Ishikawa (cell line): ENCODE results near the gene HOXA10.

ENCODE experiments used
- CEBPB ChIP-seq: IDR thresholded peaks from 2 replicates; pipeline ENCODE4 v1.6.1; 2012
- CREB1 ChIP-seq: IDR thresholded peaks from 2 replicates; pipeline ENCODE4 v1.6.1; 2012; ENCODE audit warnings: low read depth
- EGR1 ChIP-seq: IDR thresholded peaks from 2 replicates; pipeline ENCODE4 v1.6.1; 2012
- EP300 ChIP-seq: IDR thresholded peaks from 2 replicates; pipeline ENCODE4 v1.6.1; 2012; ENCODE audit warnings: borderline replicate concordance
- FOXM1 ChIP-seq: IDR thresholded peaks from 2 replicates; pipeline ENCODE4 v1.6.1; 2012; ENCODE audit warnings: low read depth, borderline replicate concordance
- NFIC ChIP-seq: IDR thresholded peaks from 2 replicates; pipeline ENCODE4 v1.6.1; 2012
- RAD21 ChIP-seq: IDR thresholded peaks from 2 replicates; pipeline ENCODE4 v1.6.1; 2012; ENCODE audit warnings: low read depth
- TAF1 ChIP-seq: IDR thresholded peaks from 2 replicates; pipeline ENCODE4 v1.6.1; 2012; ENCODE audit warnings: low read depth, mild to moderate bottlenecking
- TCF12 ChIP-seq: IDR thresholded peaks from 2 replicates; pipeline ENCODE4 v1.6.1; 2012; ENCODE audit warnings: low read depth
- TEAD4 ChIP-seq: IDR thresholded peaks from 2 replicates; pipeline ENCODE4 v1.6.1; 2012
- YY1 ChIP-seq: IDR thresholded peaks from 2 replicates; pipeline ENCODE4 v1.6.1; 2012; ENCODE audit warnings: low read depth
- ZBTB7A ChIP-seq: IDR thresholded peaks from 2 replicates; pipeline ENCODE4 v1.6.1; 2012; ENCODE audit warnings: low read depth
- TF ChIP-seq, protein P1 (sequence below): IDR thresholded peaks from 2 replicates; pipeline ENCODE4 v1.6.1; 2012
- TF ChIP-seq, protein P2 (sequence below): IDR thresholded peaks from 2 replicates; pipeline ENCODE4 v1.6.1; 2012
- TF ChIP-seq, protein P3 (sequence below): IDR thresholded peaks from 2 replicates; pipeline ENCODE4 v1.6.1; 2012; ENCODE audit warnings: low read depth, mild to moderate bottlenecking

HOXA10 gene

DNA sequence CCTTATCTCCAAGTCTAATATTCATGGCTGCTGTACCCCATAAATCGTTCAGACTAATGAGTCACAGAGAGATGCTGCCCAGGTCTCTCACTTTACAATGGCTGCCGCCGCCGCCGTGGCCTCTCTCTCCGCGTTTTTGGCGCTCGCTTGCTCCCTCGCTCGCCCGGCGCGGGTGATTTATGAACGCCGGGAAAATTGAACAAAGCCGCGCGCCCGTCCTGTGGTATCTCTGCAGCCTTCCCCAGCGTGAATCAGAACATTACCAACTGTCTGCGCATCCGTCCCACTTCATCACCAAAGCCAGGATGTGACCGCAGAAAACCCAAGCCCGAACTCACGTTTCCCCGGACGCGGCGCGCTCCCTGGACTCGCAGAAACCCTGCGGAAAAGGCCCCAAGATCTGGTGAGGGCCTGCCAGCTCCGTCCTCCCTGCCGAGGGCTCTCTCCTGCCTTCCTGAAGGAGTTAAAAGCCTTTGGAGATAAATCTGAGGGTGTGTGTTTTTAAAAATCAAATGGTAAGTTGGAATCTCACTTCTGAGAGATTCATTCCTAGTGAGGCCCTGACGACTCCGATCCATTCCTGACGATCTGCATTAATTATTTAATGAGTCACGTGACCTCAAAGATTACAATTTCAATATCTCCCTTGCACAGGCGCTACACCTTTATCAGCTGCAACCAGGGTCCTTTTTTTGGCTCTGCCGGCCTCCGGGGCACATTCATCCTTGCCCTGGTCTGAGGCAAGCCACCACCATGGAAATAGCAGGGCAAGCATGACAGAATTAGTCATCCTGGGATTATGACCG lies 49.8 kb downstream of the HOXA10 start:
- TF ChIP-seq NFIC (no peak), TCF12 (no peak), TAF1 (no peak), FOXM1 (no peak), CREB1 (no peak), EP300 (no peak), TEAD4 (no peak), YY1 (no peak), CEBPB (no peak)
- TF ChIP-seq, protein P1, sequence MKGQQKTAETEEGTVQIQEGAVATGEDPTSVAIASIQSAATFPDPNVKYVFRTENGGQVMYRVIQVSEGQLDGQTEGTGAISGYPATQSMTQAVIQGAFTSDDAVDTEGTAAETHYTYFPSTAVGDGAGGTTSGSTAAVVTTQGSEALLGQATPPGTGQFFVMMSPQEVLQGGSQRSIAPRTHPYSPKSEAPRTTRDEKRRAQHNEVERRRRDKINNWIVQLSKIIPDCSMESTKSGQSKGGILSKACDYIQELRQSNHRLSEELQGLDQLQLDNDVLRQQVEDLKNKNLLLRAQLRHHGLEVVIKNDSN: no peak
- TF ChIP-seq, protein P2, sequence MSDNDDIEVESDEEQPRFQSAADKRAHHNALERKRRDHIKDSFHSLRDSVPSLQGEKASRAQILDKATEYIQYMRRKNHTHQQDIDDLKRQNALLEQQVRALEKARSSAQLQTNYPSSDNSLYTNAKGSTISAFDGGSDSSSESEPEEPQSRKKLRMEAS: no peak

DNA sequence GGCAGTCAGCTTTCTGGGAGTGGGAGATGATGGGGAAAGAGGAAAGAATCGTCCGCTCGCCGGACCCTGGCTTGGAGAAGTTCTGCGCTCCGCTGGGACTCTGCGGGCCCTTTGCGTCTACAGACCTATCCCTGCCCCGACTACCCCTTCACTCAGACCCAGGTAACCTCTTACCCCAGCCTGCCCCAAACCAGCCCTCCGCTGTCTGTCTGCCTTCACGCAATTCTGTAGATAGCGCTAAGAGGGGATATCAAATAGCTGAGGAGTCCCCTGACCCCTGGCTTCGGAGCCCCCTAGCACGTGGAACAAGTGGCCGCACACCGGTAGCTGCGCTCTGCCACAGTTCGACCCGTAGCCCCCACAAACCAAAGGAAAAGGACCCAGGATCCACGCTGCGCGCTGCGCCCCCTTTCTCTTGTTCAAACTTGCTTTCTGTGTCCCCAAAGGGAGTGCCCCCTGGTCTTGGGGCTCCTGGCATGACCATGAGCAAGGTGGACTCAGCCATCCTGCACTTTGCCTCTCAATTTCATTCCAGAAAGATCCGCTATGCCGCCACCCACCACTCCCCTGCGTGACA lies 50.6 kb downstream of the HOXA10 start:
- TF ChIP-seq, protein P2: no peak
- TF ChIP-seq, protein P3, sequence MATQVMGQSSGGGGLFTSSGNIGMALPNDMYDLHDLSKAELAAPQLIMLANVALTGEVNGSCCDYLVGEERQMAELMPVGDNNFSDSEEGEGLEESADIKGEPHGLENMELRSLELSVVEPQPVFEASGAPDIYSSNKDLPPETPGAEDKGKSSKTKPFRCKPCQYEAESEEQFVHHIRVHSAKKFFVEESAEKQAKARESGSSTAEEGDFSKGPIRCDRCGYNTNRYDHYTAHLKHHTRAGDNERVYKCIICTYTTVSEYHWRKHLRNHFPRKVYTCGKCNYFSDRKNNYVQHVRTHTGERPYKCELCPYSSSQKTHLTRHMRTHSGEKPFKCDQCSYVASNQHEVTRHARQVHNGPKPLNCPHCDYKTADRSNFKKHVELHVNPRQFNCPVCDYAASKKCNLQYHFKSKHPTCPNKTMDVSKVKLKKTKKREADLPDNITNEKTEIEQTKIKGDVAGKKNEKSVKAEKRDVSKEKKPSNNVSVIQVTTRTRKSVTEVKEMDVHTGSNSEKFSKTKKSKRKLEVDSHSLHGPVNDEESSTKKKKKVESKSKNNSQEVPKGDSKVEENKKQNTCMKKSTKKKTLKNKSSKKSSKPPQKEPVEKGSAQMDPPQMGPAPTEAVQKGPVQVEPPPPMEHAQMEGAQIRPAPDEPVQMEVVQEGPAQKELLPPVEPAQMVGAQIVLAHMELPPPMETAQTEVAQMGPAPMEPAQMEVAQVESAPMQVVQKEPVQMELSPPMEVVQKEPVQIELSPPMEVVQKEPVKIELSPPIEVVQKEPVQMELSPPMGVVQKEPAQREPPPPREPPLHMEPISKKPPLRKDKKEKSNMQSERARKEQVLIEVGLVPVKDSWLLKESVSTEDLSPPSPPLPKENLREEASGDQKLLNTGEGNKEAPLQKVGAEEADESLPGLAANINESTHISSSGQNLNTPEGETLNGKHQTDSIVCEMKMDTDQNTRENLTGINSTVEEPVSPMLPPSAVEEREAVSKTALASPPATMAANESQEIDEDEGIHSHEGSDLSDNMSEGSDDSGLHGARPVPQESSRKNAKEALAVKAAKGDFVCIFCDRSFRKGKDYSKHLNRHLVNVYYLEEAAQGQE: no peak
- TF ChIP-seq NFIC (no peak), TCF12 (no peak), YY1 (no peak), CREB1 (no peak)

DNA sequence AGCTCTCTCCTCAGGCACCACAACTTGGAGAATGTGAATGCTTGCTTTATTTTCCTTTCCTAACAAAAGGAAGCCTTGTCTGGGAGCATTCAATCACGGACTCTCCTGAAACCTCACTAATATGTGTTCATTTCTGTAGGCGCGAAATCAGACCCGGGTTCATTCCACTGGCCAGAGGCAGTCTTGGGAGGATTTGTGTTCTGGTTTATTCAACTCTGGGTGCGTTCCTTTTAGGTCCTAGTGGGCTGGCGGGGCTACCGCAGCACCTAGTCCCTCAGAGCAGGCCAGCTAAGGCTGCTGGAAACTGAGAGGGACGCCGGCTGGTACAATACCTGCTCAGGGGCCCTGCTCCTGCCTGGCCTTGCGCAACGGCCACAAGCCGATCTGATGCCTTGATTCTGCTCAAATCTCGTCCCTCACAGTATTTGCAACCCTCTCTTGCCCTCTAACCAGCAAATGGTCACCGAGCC lies 51.1 kb downstream of the HOXA10 start:
- TF ChIP-seq TEAD4 (no peak), RAD21 (no peak), FOXM1 (no peak), EP300 (no peak), ZBTB7A (no peak), TCF12 (no peak), YY1 (no peak), CEBPB (no peak), CREB1 (no peak), EGR1 (no peak), NFIC (no peak)
- TF ChIP-seq, protein P1: no peak
- TF ChIP-seq, protein P3: no peak
- TF ChIP-seq, protein P2: no peak

DNA sequence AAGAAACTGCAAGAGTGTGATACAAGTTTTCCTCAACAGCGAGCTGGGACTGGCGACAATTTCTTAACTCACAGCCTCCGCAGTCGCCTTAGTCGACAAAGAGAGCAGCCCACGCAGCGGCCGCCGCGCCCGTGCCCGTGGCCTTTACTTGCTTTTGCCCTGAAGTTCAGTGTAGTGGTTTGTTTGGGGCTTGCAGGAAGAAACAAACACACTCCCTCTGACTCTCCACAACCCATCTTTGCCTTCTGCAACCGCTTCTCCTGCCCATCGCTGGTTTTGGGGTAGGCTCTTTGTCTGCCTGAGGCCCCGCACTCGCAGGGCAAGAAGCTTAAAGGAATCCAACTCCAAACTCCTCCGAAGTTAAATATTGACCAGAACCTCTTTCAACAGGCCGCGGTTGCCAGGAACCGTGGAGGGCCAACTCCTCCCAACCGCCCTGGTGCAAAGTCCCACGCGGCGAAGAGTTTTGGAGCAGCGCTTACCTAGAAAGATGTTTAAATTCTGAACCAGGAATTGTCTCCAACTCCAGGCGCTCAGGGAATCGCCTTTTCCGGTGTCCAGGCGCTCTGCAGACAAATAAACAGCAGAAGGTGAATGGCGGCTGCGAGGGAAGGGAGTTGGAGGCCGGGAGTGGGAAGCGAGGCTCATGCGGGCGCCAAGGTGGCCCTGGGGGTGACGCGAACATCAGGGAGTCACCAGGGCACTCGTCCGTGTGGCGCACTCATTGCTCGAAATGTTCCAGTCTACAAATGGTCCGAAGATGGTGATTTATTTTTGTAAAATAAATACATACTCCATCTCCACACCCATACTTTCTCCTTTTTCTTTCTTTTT lies 51.8 kb downstream of the HOXA10 start:
- TF ChIP-seq CREB1 (no peak), YY1 (no peak), TCF12 (no peak), ZBTB7A (no peak), TAF1 (no peak), NFIC (no peak), EP300 (no peak), EGR1 (no peak), FOXM1 (no peak), CEBPB (no peak)
- TF ChIP-seq, protein P2: no peak
- TF ChIP-seq, protein P3: no peak
- TF ChIP-seq, protein P1: no peak
